Measurements from ENCODE around the gene CTIF.

The CTIF gene

GRCh38 chr18:48533340-48534070, 5.3 kb upstream of the CTIF start:
- DNase-seq (ENCODE audit: low spot score), result no peak

- DNase-seq (ENCODE audit: low spot score), result no peak
Measured at GRCh38 chr18:48534364-48534763, 4.5 kb upstream of the CTIF start.

DNA sequence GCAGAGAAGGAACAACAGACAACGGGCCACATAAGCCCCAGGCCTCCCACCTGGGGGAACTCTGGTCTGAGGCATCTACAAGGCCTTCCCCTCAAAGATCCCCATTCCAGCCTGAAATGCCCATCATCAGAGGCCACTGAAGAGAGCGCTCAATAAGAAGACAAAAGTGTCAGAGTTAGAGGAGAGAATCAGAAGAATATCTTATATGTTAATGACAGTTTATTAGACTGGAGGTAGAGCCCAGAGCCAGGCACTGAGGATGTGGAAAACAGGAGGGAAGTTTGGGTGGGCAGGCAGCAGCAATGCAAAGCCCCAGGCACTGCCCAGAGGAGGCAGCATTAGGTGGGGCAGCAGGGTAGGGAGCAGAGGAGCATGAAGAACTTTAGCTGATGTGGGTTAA, 2.9 kb upstream of the CTIF start:
- DNase-seq (ENCODE audit: low spot score), result no peak

DNA sequence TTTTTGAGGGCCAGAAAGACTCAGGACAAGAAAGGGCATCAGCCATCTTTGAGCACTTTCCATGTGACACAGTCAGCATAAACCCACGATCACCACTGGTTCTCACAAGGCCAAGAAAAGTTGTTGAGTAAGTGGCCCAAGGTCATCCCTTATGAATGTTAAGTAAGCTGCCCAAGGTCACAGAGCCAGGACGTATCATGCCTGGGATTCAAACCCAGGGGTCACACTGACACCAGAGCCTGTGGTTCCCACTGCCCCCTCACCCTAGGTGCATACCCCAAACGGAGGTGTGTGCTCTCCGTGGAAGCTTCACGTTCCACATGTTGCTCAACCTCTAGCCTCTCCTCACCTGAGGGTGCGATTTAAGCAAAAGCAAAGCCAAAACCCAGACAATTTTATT, 2.3 kb upstream of the CTIF start:
- DNase-seq (ENCODE audit: low spot score), result no peak

- peak; percentile 18 for DNase-seq (ENCODE audit: low spot score)
Measured at GRCh38 chr18:48539406-48540250, 797 bp downstream of the CTIF start.

- peak; percentile 56 for DNase-seq (ENCODE audit: low spot score)
Measured at GRCh38 chr18:48540251-48541025, 1.6 kb downstream of the CTIF start.

- DNase-seq (ENCODE audit: low spot score), result peak; percentile 79
Measured at GRCh38 chr18:48541026-48541746, 2.4 kb downstream of the CTIF start.

- no peak for DNase-seq (ENCODE audit: low spot score)
Measured at GRCh38 chr18:48541747-48542400, 3.0 kb downstream of the CTIF start.

DNA sequence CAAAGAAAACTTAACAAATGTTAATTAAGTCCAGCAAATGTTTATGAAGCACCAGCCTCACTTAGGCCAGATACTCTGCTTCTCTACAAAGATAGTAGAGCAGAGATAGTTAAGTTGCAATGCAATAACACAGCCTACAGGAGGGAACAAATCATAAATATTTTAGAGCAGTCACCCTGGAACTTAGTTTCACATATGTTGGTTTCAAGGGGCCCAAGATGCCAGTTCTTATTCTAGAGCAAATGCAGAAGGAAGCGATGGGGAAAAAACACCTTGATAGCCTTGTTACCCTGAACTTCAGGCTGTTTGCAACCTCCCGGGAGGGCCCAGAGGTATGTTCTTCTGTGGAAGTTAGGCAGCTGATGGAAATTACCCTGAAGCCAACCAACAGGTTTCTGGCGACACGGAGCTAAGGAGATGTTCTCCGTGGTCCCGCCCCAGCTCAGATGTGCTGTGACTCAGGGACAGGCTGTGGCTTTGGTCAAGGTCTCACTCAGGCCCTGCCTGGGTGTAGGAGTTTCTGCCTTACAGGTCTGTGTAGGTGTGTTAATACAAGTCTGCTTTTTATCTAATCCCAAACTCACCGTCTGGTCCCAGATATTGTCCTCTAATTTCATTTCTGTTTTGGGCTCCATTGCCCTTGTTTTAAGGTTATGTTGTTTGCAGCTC, 3.8 kb downstream of the CTIF start:
- no peak for DNase-seq (ENCODE audit: low spot score)

GRCh38 chr18:48543228-48543627, 4.4 kb downstream of the CTIF start:
- DNase-seq (ENCODE audit: low spot score), result no peak

DNA sequence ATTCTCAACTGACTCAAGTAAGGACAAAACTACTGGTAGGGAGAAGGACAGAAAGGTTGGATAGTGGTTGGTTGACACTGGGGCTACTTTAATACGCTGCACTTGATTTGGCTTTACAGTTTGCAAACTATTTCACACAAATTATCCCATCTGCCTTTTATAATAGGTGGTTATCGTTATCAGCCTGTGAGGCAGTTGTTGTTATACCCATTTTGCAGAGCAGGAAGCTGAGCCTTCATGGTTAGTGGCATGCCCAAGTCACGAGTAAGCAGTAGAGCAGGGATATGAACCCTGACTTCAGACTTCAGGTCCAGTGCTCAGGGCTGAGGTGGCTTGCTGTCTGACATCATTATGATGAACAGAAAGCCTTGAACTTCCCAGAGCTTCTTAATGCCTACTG, 5.3 kb downstream of the CTIF start:
- DNase-seq (ENCODE audit: low spot score), result no peak

DNA sequence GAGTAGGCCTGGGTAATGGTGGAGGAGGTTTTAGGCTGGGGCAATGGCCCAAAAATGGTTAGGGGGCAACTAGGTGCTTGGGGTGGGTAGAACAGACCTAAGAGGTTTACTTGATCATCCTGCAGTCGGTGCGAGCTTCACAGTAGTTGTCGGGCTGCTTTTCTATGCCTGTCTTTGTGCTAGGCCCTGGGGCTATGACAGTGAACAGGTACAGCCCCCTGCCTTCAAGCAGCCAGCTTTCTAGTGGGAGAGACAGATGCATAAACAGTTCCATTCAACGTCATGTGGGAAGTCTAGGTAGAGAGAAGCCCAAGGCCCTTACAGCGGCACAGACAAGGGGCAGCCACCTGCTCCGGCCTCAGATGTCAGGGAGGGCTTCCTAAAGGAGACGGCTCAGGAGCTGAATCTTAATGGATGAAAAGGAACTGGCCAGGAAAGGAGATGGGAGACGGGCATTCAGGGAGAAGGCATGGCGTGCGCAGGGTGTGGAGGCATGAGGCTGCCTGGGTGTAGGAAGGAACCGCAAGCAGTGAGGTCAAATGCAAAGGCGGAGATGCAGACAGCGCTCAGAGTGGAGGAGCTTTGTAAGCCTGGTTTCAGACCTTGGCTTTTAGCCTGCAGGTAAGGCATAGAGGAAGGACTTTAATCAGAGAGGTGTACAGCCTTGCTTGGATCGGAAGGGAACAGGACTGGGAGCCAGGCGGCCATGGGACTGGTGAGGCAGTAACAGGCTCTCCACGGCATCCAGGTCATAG, 6.0 kb downstream of the CTIF start:
- no peak for DNase-seq (ENCODE audit: low spot score)

GRCh38 chr18:48545757-48546321, 7.0 kb downstream of the CTIF start:
- DNase-seq (ENCODE audit: low spot score), result peak; percentile 79

DNA sequence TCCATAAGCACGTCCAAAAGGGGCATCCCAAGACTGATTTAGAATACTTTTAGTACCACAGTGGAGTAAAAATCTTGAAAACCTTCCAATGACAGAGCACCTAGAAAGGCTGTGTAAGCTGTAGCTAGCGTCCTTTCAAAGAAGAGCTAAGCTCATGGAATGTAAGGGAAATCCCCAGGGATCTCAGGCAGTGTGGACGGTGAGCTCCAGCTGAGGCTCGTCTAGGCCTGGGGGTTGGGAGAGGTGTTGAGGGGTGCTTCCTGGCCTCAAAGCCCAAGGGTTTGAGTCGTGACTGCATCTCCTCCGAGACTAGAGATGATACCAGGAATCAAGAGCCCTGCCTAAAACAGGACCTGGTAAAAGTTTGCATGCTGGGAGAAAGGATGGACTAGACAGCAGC, 7.6 kb downstream of the CTIF start:
- DNase-seq (ENCODE audit: low spot score), result peak; percentile 18

DNA sequence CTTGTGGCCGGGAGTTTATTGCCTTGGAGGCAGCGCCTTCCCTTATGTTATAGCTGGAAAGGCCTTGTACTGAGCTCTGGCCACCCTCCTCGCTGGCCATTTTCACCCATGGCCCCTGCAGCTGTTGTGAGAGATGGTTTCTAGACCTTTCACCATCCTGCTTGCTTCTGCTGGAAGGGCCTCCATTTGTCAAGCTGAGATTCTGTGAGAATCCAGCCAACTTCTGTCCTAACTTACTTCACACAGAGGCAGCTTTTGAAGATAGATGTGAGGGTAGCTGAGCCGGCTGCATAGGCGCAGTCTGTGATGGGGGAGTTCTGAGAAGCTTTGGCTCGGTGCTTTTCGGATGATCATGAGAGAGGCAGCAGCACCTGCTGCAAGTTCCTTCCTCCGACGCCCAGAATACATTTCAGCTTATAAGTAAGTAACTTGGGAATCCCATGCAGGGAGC, 8.7 kb downstream of the CTIF start:
- DNase-seq (ENCODE audit: low spot score), result no peak

DNA sequence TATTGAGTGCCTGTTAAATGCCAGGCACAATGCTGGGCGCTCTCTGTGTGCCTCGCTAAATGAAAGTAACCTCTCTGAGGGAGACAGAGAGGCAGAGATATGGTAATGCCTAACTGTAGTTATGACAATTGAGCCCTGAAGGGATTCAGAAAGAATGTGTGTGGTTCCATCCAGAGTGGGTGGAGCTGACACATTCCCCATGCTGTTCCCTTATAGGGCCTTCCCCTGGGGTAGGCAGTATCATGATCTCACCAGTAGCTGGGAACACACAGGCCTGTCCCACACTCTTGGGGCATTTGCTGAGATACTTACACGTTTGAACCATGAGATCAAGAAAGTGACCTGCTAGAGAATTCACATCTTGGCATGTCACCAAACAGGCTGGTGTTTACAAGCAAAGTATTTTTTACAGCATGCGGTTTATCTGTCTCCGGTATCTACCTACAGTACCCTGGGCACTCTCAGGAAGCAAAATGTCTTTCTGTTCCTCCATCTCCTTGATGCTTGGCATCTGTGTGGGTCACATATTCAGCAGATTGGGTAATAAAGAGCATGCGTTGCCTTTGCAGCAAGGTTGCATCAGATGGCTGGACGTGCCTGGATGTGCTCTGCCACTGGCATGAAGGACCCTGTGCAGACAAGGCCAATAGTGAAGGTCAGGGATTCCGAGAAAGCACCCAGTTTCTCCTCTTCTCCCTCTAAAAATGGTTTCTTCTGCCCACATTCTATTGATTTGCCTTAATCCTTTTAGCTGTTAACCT, 9.4 kb downstream of the CTIF start:
- DNase-seq (ENCODE audit: low spot score), result peak; percentile 93

GRCh38 chr18:48548921-48549320, 10.1 kb downstream of the CTIF start:
- no peak for DNase-seq (ENCODE audit: low spot score)

DNA sequence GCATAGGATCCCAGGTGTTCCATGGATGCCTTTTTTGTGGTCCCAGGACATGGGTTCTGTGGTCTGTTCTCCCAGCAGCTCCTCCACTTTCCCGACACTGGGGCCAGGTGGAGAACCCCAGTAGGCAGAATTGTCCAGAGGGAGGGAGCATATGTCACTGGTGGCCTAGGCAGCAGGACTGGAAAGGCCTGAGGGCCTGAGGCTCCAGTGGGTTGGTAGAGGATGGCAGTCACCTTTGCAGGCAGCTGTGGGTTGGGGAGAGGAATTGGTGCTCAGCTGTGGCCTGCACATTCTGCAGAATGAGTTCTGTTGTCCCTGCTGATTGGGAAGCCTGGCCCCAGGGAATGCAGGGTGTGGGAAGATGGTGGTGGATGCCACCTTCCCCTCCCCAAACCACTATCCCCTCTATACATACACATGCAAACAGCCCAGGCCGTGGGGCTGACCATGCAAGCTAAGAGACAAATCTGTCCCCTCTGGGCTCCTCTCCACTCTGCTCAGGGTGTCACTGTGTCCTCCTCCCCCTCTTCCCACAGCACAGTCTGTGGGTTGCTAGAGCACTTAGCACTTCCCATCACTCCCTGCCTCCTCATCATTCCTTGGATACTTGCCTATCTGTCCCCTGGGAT, 11.4 kb downstream of the CTIF start:
- no peak for DNase-seq (ENCODE audit: low spot score)

Measured in AG08395 (cell line).